CD4-positive, alpha-beta T cell (primary cell): Measurements from ENCODE around the gene CLSTN2. TPM values are rescaled to one million over a fixed set of nuclear protein-coding genes. Genes with fewer than 3 reads are reported as not detected.

Experiments
- ATAC-seq: fragments of 200-7000 bp; cut with Tn5 transposase; one replicate; pipeline ENCODE4 v1.10.0; 2022; ENCODE audit warnings: mild to moderate bottlenecking; ENCODE audit not compliant: poor library complexity
- CTCF ChIA-PET: fragments of 350-600 bp; sonication (Branson Sonifier 250); formaldehyde crosslinking; loops from one replicate; lab custom pipeline; 2021; ENCODE audit warnings: antibody characterized with exemption, inconsistent platforms; lab: Charles Lee
- POLR2A ChIA-PET: fragments of 350-600 bp; sonication (Branson Sonifier 250); formaldehyde crosslinking; loops from one replicate; lab custom pipeline; 2021; ENCODE audit warnings: antibody characterized with exemption, inconsistent platforms; lab: Charles Lee
- DNase-seq, 14 experiments: peaks; one replicate each; pipeline ENCODE4 v3.0.0-alpha.2; 2013 to 2020; ENCODE audit warnings: mixed read lengths in 2 of 14
- H3K27ac ChIP-seq, 2 donors: one replicate each; pipeline versions ENCODE4 v1.5.1 to v1.7.0; 2013; ENCODE audit warnings: low read length in 2 of 2, low read depth in 1 of 2, mild to moderate bottlenecking in 1 of 2
- H3K27me3 ChIP-seq, 2 experiments: 1 replicate in 1 of 2; 2 replicates in 1 of 2; pipeline versions ENCODE4 v1.6.1 to v1.7.0; 2013; ENCODE audit warnings: low read length in 2 of 2, control low read depth in 1 of 2, mild to moderate bottlenecking in 1 of 2, moderate library complexity in 1 of 2; ENCODE audit not compliant: insufficient read depth in 2 of 2, control insufficient read depth in 1 of 2
- H3K36me3 ChIP-seq: one replicate; pipeline ENCODE4 v1.6.1; 2013; ENCODE audit warnings: low read length, control low read depth; ENCODE audit not compliant: insufficient read depth
- H3K4me1 ChIP-seq: one replicate; pipeline ENCODE4 v1.6.1; 2013; ENCODE audit warnings: low read length, control low read depth; ENCODE audit not compliant: insufficient read depth
- H3K4me3 ChIP-seq: one replicate; pipeline ENCODE4 v1.5.1; 2013; ENCODE audit warnings: mild to moderate bottlenecking, low read length, moderate library complexity
- H3K9me3 ChIP-seq, 2 experiments: 1 replicate in 1 of 2; 2 replicates in 1 of 2; pipeline versions ENCODE4 v1.6.1 to v1.7.0; 2013; ENCODE audit warnings: low read length in 2 of 2, mild to moderate bottlenecking in 2 of 2, control low read depth in 1 of 2, moderate library complexity in 1 of 2; ENCODE audit not compliant: control insufficient read depth in 1 of 2, insufficient read depth in 1 of 2
- H3K27ac Mint-ChIP-seq: one replicate; pipeline ENCODE4 v1.8.0; 2020; ENCODE audit warnings: mixed read lengths
- H3K27me3 Mint-ChIP-seq: one replicate; pipeline ENCODE4 v1.8.0; 2021; ENCODE audit warnings: mixed read lengths
- H3K36me3 Mint-ChIP-seq: one replicate; pipeline ENCODE4 v1.8.0; 2021; ENCODE audit warnings: low read depth, mixed read lengths
- H3K4me1 Mint-ChIP-seq: one replicate; pipeline ENCODE4 v1.8.0; 2021; ENCODE audit warnings: low read depth, mixed read lengths
- H3K4me3 Mint-ChIP-seq: one replicate; pipeline ENCODE4 v1.8.0; 2020; ENCODE audit warnings: mild to moderate bottlenecking, mixed read lengths
- H3K9me3 Mint-ChIP-seq: one replicate; pipeline ENCODE4 v1.8.0; 2020; ENCODE audit warnings: mixed read lengths
- intact Hi-C, 2 experiments: fragments of 100-400 bp; cut with DNase I in 1 of 2; cut with micrococcal nuclease in 1 of 2; formaldehyde crosslinking; loops; one replicate each; pipeline versions ENCODE4 v1.15.1 to v1.9.0; 2023 to 2025; cut with DNase I, micrococcal nuclease
- total RNA-seq, 174 experiments: library from RNA in 2 of 174; stranded (reverse) in 2 of 174; gene quantifications; one replicate each; pipeline ENCODE4 v1.2.3 and lab custom pipeline; 2021 to 2026
- TF ChIP-seq, protein P1 (sequence below): fragments of 200-600 bp; IDR thresholded peaks from one replicate; pipeline ENCODE4 v1.8.0; 2022; ENCODE audit warnings: antibody characterized with exemption, mild to moderate bottlenecking

CLSTN2 gene
- total RNA-seq, 2 experiments from 2014 or later, result not detected

DNA sequence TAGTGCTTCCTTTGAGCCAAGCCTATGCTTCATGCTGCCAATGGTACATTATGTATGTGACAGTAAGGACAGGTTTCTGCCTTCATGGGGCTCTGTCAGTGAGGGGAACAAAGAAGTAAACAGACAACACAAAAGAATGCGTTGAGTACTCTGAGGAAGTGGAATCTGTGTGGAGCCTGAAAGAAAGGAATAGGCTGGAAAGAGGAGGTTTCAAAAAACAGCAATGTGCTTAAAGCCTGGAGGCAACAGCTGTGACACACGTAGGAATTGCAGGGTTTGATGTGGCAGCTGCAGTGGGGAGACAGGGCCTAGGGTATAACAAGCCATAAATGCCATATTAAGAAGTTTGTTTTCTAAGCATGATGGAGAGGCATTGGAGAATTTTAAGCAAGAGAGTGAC, 316.7 kb downstream of the CLSTN2 start:
- no peaks in the 10 kb centered on the region for H3K27me3 Mint-ChIP-seq
- H3K4me3 ChIP-seq, result no peak overlapping the region
- H3K27ac ChIP-seq, result no peak overlapping the region
- no peaks in the 10 kb centered on the region for H3K9me3 Mint-ChIP-seq
- no peaks in the 10 kb centered on the region for H3K36me3 ChIP-seq
- no peak overlapping the region for H3K27ac Mint-ChIP-seq
- H3K9me3 ChIP-seq, result no peaks in the 10 kb centered on the region
- no peaks in the 10 kb centered on the region for H3K36me3 Mint-ChIP-seq
- CTCF ChIA-PET, result no interaction called here
- no peak for DNase-seq
- H3K27me3 ChIP-seq, result peaks cover 0 to 2% of the 10 kb centered on the region in 2 experiments
- POLR2A ChIA-PET, result no interaction called here
- no peak for ATAC-seq
- TF ChIP-seq, protein P1, sequence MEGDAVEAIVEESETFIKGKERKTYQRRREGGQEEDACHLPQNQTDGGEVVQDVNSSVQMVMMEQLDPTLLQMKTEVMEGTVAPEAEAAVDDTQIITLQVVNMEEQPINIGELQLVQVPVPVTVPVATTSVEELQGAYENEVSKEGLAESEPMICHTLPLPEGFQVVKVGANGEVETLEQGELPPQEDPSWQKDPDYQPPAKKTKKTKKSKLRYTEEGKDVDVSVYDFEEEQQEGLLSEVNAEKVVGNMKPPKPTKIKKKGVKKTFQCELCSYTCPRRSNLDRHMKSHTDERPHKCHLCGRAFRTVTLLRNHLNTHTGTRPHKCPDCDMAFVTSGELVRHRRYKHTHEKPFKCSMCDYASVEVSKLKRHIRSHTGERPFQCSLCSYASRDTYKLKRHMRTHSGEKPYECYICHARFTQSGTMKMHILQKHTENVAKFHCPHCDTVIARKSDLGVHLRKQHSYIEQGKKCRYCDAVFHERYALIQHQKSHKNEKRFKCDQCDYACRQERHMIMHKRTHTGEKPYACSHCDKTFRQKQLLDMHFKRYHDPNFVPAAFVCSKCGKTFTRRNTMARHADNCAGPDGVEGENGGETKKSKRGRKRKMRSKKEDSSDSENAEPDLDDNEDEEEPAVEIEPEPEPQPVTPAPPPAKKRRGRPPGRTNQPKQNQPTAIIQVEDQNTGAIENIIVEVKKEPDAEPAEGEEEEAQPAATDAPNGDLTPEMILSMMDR, result no peak
- no peaks in the 10 kb centered on the region for H3K4me1 Mint-ChIP-seq
- H3K4me1 ChIP-seq, result no peaks in the 10 kb centered on the region
- no peak overlapping the region for H3K4me3 Mint-ChIP-seq
- intact Hi-C loops, result no loop called here

DNA sequence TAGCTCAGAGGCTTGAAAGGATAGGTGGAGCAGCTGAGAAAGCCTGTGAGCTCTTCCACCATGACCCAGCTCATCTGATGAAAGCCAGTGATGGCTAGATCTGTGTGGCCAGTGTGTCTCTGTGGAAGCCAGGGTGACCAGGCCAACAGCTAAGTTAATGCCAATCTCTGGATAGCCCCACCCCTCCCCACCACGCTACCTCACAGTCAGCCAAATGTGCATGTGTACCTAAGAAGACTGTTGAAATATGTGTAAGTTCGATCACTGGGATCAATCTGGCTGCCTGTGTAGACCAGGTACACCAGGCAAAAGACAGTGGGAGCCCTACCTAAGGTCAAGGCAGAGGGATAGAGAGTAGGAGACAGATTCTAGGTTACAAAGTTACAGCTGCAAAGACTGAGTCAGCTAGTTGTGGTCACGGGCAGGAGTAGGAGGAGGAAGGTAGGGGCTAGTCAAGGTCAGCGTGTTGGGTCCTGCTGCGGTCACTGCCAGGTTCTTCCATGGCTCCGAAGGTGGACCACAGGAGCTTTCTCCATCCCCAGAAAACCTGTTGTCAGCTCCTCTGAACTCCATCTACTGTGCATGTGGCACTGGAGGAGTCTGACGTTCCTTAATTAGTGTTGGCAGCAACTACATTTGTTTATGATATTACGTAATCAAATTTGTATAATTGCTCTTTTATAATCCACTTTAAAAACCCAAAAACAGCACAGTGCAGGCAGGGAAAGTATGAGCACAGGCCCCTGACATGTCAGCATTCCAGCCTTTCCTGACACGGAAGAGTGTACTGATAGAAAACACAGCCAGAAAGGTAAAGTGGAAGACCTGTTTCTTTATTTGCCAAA, 318.0 kb downstream of the CLSTN2 start:
- ChIA-PET POLR2A (no interaction called here), CTCF (no interaction called here)
- no peaks in the 10 kb centered on the region for H3K27me3 Mint-ChIP-seq
- no peak overlapping the region for H3K27ac Mint-ChIP-seq
- H3K27me3 ChIP-seq, result peaks cover 0 to 2% of the 10 kb centered on the region in 2 experiments
- no peak overlapping the region for H3K4me3 ChIP-seq
- ATAC-seq (no peak), DNase-seq (no peak)
- H3K9me3 ChIP-seq, result no peaks in the 10 kb centered on the region
- H3K4me1 ChIP-seq, result no peaks in the 10 kb centered on the region
- H3K36me3 Mint-ChIP-seq, result no peaks in the 10 kb centered on the region
- H3K27ac ChIP-seq, result no peak overlapping the region
- TF ChIP-seq, protein P1, result no peak
- no peaks in the 10 kb centered on the region for H3K36me3 ChIP-seq
- no peak overlapping the region for H3K4me3 Mint-ChIP-seq
- H3K9me3 Mint-ChIP-seq, result no peaks in the 10 kb centered on the region
- intact Hi-C loops, result no loop called here
- H3K4me1 Mint-ChIP-seq, result no peaks in the 10 kb centered on the region

DNA sequence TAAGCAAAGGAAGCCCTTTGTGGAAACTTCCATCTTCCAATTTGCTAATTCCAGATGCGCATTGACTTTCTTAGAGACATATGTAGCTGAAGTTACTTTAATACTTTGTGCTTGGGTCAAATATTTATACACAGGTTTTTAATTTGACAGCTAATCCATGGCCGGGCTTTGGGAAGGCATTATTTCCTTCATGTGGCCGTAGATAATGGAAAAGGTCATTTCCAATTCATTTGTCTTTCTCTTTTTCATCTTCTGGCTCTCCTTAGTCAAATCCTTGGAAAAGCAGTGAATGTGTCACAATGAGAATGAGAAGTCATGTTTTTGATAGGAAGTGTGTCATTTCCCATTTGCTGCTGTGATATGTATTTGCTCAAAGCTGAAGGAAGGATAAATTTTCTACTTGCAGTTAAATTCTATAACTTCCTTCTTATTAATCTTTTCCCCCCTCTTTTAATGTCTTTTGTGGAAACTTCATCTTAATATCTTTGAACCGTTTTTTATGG, 323.3 kb downstream of the CLSTN2 start:
- H3K27me3 ChIP-seq, result no peaks in the 10 kb centered on the region
- TF ChIP-seq, protein P1, result no peak
- intact Hi-C loops, result no loop called here
- no peaks in the 10 kb centered on the region for H3K9me3 Mint-ChIP-seq
- DNase-seq (no peak), ATAC-seq (no peak)
- H3K27ac ChIP-seq, result no peak overlapping the region
- H3K27me3 Mint-ChIP-seq, result peaks cover 5% of the 10 kb centered on the region
- no peaks in the 10 kb centered on the region for H3K4me1 ChIP-seq
- no peak overlapping the region for H3K4me3 ChIP-seq
- POLR2A ChIA-PET, result no interaction called here
- H3K4me3 Mint-ChIP-seq, result no peak overlapping the region
- H3K36me3 ChIP-seq, result no peaks in the 10 kb centered on the region
- no peaks in the 10 kb centered on the region for H3K36me3 Mint-ChIP-seq
- H3K4me1 Mint-ChIP-seq, result no peaks in the 10 kb centered on the region
- CTCF ChIA-PET, result no interaction called here
- H3K27ac Mint-ChIP-seq, result no peak overlapping the region
- H3K9me3 ChIP-seq, result no peaks in the 10 kb centered on the region
